ENCODE measurements around the gene DOK7.

DNA sequence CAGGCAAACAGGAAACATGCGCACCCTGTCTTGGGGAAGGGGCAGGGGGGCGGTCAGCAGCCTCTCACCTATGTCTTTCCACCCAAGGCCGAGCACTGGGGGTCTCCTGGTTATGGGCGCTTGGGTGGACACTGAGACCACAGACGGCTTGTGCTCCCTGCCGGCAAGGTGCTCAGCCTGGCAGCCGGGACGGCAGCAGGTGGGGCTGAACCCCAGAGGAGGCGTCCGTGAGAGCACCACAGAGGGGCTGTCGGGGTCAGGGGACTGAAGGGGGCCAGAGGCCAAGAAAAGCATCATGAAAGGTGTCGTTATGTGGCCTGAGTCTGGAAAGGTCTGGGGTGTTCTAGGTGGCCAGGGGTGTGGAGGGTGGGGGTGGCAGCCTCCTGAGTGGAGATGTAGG is 19.6 kb downstream of the DOK7 start:
- TF ChIP-seq, protein P1, sequence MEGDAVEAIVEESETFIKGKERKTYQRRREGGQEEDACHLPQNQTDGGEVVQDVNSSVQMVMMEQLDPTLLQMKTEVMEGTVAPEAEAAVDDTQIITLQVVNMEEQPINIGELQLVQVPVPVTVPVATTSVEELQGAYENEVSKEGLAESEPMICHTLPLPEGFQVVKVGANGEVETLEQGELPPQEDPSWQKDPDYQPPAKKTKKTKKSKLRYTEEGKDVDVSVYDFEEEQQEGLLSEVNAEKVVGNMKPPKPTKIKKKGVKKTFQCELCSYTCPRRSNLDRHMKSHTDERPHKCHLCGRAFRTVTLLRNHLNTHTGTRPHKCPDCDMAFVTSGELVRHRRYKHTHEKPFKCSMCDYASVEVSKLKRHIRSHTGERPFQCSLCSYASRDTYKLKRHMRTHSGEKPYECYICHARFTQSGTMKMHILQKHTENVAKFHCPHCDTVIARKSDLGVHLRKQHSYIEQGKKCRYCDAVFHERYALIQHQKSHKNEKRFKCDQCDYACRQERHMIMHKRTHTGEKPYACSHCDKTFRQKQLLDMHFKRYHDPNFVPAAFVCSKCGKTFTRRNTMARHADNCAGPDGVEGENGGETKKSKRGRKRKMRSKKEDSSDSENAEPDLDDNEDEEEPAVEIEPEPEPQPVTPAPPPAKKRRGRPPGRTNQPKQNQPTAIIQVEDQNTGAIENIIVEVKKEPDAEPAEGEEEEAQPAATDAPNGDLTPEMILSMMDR (IDR thresholded peaks at IDR 0.05; ENCODE audit: low read length) = no peak
- TF ChIP-seq EZH2 (optimal IDR thresholded peaks at IDR 0.05; ENCODE audit: low read depth, low read length) (no peak), EZH2phosphoT487 (IDR thresholded peaks at IDR 0.05; ENCODE audit: low read length) (no peak)

Data from MM.1S (cell line).